Activated naive CD4-positive, alpha-beta T cell treated with anti-CD3 and anti-CD28 coated beads for 36 hours (primary cell): ENCODE results near the gene TRMT61A. TPM values are rescaled to one million over a fixed set of nuclear protein-coding genes. Genes with fewer than 3 reads are reported as not detected.

Source experiments
- CTCF ChIA-PET: fragments of 350-600 bp; sonication (Branson Sonifier 250); formaldehyde crosslinking; loops from one replicate; lab custom pipeline; 2021; ENCODE audit warnings: antibody characterized with exemption; lab: Charles Lee
- DNase-seq: peaks from one replicate; pipeline ENCODE4 v3.0.0-alpha.2; 2020
- H3K27ac Mint-ChIP-seq: one replicate; pipeline ENCODE4 v1.8.0; 2021; ENCODE audit warnings: mild to moderate bottlenecking, mixed read lengths
- H3K27me3 Mint-ChIP-seq: one replicate; pipeline ENCODE4 v1.8.0; 2021; ENCODE audit warnings: low read depth, mixed read lengths
- H3K36me3 Mint-ChIP-seq: one replicate; pipeline ENCODE4 v1.8.0; 2021; ENCODE audit warnings: low read depth, mixed read lengths
- H3K4me1 Mint-ChIP-seq: one replicate; pipeline ENCODE4 v1.8.0; 2021; ENCODE audit warnings: low read depth, mixed read lengths
- H3K4me3 Mint-ChIP-seq: one replicate; pipeline ENCODE4 v1.8.0; 2021; ENCODE audit warnings: mild to moderate bottlenecking, moderate library complexity, mixed read lengths
- H3K9me3 Mint-ChIP-seq: one replicate; pipeline ENCODE4 v1.8.0; 2021; ENCODE audit warnings: mixed read lengths
- intact Hi-C: fragments of 100-400 bp; cut with micrococcal nuclease; formaldehyde crosslinking; loops from one replicate; pipeline ENCODE4 v1.15.1; 2023
- total RNA-seq, 2 experiments: library from RNA; stranded (reverse); gene quantifications; one replicate each; pipeline ENCODE4 v1.2.3, GENCODE V29; 2021

TRMT61A gene
- total RNA-seq, 2 experiments from 2014 or later = 6.6 to 6.7 TPM

- DNase-seq = no peak
- Mint-ChIP-seq H3K27me3 (no peaks in the 10 kb centered on the region), H3K4me3 (no peak overlapping the region), H3K36me3 (peaks cover 25% of the 10 kb centered on the region), H3K27ac (no peak overlapping the region), H3K4me1 (peaks cover 63% of the 10 kb centered on the region), H3K9me3 (no peaks in the 10 kb centered on the region)
- intact Hi-C loops = loop anchor here (5.0 kb wide), 2 partner anchors 172 to 363 kb away; partner anchors contain the start of gene MARK3
- CTCF ChIA-PET = interaction anchor here (0.7 to 1.8 kb wide), 2 partner anchors 60 to 108 kb away, joined by 3 to 4 read pairs; no protein-coding TSS in a partner anchor
Measured at GRCh38 chr14:103559766-103560165, 30.8 kb downstream of the TRMT61A start.

DNA sequence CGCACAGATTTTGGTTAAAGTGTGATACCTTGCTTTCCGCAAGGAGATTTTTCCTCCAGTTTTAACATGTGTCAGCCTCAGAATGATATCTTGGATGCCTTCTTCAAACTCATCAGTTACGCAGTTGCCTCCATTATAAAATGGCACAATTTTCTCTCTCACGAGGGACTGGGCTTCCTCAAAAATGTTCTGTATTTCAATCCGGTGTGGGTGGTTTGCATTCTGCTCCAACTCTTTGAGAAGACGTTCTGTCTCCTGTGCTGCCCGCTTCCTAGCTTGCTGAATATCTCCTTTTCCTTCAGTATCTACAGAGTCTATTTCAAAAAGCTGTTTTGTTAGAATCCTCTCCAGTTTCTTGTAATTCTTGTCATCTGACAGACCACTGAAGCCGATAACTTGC, 31.7 kb downstream of the TRMT61A start:
- intact Hi-C loops = loop anchor here (5.0 kb wide), 2 partner anchors 173 to 362 kb away; partner anchors contain the start of gene MARK3
- no peak for DNase-seq
- H3K36me3 Mint-ChIP-seq = peaks cover 21% of the 10 kb centered on the region

DNA sequence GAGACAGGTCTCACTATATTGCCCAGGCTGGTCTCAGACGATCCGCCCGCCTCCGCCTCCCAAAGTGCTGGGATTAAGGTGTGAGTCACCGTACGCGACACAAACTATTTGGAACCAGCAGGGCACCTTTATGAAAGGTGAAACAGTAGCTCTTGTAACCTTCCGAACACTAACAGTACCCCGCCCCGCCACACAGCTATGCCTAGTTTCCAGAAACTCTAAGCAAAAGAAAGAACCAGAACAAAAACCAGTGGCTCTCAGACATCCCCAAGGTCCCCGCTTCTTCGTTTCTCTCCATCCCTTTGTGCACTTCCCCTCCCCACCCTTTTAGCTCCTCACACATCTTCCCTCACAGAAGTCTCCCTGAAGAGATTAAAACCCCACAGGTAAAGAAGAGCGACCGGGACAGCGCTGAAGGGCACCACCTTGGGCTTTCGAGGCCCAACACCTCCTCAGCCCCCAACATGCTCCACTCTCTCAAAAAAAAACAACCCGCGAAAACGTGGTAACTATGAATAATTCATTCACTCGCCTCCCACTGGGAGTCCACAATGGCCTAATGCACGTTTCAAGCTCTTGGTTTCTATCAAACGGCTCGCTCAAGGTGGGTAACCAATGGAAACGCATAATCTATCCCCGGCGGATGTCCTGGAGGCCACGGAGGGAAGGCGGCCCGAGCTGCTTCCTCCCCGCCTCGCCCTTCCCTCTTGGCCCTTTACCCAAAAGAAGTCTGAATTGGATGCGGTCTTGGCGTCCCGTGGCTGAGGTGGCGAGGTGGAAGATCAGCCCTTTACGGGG, 32.6 kb downstream of the TRMT61A start:
- DNase-seq = peak; percentile 59
- H3K27me3 Mint-ChIP-seq = no peaks in the 10 kb centered on the region
- peaks cover 71% of the 10 kb centered on the region for H3K4me1 Mint-ChIP-seq

More for the DNA sequence above, 31.7 kb downstream of the TRMT61A start:
- Mint-ChIP-seq H3K9me3 (no peaks in the 10 kb centered on the region), H3K4me1 (peaks cover 63% of the 10 kb centered on the region), H3K27ac (peak overlapping the region; percentile 91), H3K4me3 (peak overlapping the region; percentile 89), H3K27me3 (no peaks in the 10 kb centered on the region)
- CTCF ChIA-PET = interaction anchor here (0.9 to 1.4 kb wide), 2 partner anchors 36 to 42 kb away, joined by 3 to 8 read pairs; no protein-coding TSS in a partner anchor

DNA sequence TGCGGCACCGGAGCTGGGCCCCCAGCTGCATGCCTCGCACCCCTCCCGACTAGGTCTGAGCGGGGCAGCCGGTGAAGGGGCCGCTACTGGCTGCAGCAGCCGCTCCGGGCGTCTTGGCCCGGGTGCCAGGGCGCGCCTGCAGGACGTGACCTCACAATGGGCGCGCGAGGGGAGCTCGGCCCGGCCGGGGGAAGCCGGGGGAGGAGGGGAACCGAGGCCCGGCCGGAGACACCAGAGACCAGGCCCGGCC, 33.1 kb downstream of the TRMT61A start:
- intact Hi-C loops = loop anchor here (2.0 to 5.0 kb wide), 5 partner anchors 33 to 360 kb away; partner anchors contain the start of genes KLC1, MARK3, TRMT61A and XRCC3

More for the DNA sequence above, 32.6 kb downstream of the TRMT61A start:
- intact Hi-C loops = loop anchor here (2.0 to 5.0 kb wide), 5 partner anchors 33 to 361 kb away; partner anchors contain the start of genes KLC1, MARK3, TRMT61A and XRCC3
- H3K27ac Mint-ChIP-seq = peak overlapping the region; percentile 91
- CTCF ChIA-PET = interaction anchor here (0.9 to 1.6 kb wide), 3 partner anchors 10 to 43 kb away, joined by 3 to 8 read pairs (median 4); no protein-coding TSS in a partner anchor
- no peaks in the 10 kb centered on the region for H3K9me3 Mint-ChIP-seq
- peak overlapping the region; percentile 89 for H3K4me3 Mint-ChIP-seq
- H3K36me3 Mint-ChIP-seq = peaks cover 21% of the 10 kb centered on the region

GRCh38 chr14:103562429-103563225, 33.6 kb downstream of the TRMT61A start, which contains the start of the genes BAG5 and COA8:
Gene BAG5, minus strand, starts transcription at chr14:103562657. Its CDS starts 1,493 bp downstream, at chr14:103561164.
Gene COA8, plus strand, starts transcription at chr14:103562960. Its CDS starts 42 bp downstream, at chr14:103563002.
- peak within 1 kb of the TSS; percentile 89 for H3K4me3 Mint-ChIP-seq
- no peaks in the 10 kb centered on the region for H3K9me3 Mint-ChIP-seq
- peaks cover 21% of the 10 kb centered on the region for H3K36me3 Mint-ChIP-seq
- CTCF ChIA-PET = interaction anchor here (1.4 to 1.6 kb wide), 3 partner anchors 11 to 61 kb away, joined by 3 to 8 read pairs (median 4); no protein-coding TSS in a partner anchor
- peak within 1 kb of the TSS; percentile 91 for H3K27ac Mint-ChIP-seq
- intact Hi-C loops = loop anchor here (2.0 to 5.0 kb wide), 5 partner anchors 34 to 360 kb away; partner anchors contain the start of genes KLC1, MARK3, TRMT61A and XRCC3
- H3K4me1 Mint-ChIP-seq = peaks cover 65% of the 10 kb centered on the region
- DNase-seq = peak; percentile 90
- H3K27me3 Mint-ChIP-seq = no peaks in the 10 kb centered on the region

More for the DNA sequence above, 33.1 kb downstream of the TRMT61A start:
- peaks cover 21% of the 10 kb centered on the region for H3K36me3 Mint-ChIP-seq
- CTCF ChIA-PET = interaction anchor here (1.4 to 1.6 kb wide), 3 partner anchors 10 to 61 kb away, joined by 3 to 8 read pairs (median 4); no protein-coding TSS in a partner anchor
- no peak for DNase-seq
- H3K27ac Mint-ChIP-seq = peak overlapping the region; percentile 91
- H3K4me1 Mint-ChIP-seq = peaks cover 70% of the 10 kb centered on the region
- H3K4me3 Mint-ChIP-seq = peak overlapping the region; percentile 89
- no peaks in the 10 kb centered on the region for H3K27me3 Mint-ChIP-seq
- no peaks in the 10 kb centered on the region for H3K9me3 Mint-ChIP-seq

DNA sequence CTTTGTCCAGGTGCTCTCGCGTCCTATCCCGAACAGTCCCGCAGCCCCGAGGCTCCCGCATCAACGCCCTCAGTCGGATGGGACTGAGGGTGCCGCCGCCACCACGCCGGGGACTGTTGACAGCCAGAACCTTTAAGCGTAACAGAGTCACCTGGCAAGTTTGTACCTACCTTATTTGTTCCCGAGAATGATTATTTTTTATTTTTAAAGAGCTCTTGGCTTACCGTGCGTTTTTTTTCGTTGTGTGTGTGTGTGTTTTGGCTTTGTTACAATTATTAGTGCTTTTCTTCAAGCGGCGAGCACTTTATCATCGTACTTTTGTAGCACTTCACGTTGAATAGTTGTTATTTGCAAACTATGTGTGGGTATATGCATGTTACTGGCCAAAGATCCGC, 34.2 kb downstream of the TRMT61A start:
- Mint-ChIP-seq H3K9me3 (no peaks in the 10 kb centered on the region), H3K27ac (peak overlapping the region; percentile 54), H3K4me3 (peak overlapping the region; percentile 89), H3K36me3 (peaks cover 21% of the 10 kb centered on the region), H3K4me1 (peaks cover 66% of the 10 kb centered on the region), H3K27me3 (no peaks in the 10 kb centered on the region)
- CTCF ChIA-PET = interaction anchor here (1.4 kb wide), 1 partner anchor 62 kb away, joined by 3 read pairs; no protein-coding TSS in a partner anchor
- peak; percentile 33 for DNase-seq
- intact Hi-C loops = loop anchor here (2.0 to 5.0 kb wide), 5 partner anchors 34 to 359 kb away; partner anchors contain the start of genes KLC1, MARK3, TRMT61A and XRCC3

DNA sequence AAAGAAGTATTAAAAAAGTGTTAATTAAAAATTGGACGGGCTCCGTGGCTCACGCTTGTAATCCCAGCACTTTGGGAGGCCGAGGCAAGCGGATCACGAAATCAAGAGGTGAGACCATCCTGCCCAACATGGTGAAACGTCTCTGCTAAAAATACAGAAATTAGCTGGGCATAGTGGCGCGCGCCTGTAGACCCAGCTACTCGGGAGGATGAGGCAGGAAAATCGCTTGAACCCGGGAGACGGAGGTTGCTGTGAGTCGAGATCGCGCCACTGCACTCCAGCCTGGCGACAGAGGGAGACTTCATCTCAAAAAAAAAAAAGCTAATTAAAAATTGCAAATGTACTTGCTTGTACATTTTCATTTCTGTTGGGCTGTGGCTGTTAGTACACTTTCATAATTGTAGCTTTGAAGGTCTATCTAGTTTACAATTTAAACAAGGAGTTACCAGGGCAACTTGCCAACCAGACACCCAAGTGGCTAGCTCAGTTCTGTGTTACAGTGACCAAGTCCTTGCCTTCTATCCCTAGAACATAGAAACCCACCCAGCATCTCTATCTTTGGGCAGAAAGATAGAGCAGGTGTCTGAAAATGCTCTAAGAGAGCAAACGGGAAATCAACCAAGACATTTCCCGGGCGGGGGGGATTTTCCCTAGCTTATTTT, 35.0 kb downstream of the TRMT61A start:
- CTCF ChIA-PET = interaction anchor here (0.6 to 0.7 kb wide), 2 partner anchors 11 to 116 kb away, joined by 3 to 4 read pairs; no protein-coding TSS in a partner anchor
- no peaks in the 10 kb centered on the region for H3K27me3 Mint-ChIP-seq
- H3K9me3 Mint-ChIP-seq = no peaks in the 10 kb centered on the region
- no peak for DNase-seq
- no peak overlapping the region for H3K27ac Mint-ChIP-seq
- intact Hi-C loops = loop anchor here (2.0 to 5.0 kb wide), 5 partner anchors 35 to 358 kb away; partner anchors contain the start of genes KLC1, MARK3, TRMT61A and XRCC3
- peak overlapping the region; percentile 89 for H3K4me3 Mint-ChIP-seq
- H3K36me3 Mint-ChIP-seq = peaks cover 16% of the 10 kb centered on the region
- H3K4me1 Mint-ChIP-seq = peaks cover 59% of the 10 kb centered on the region

- CTCF ChIA-PET = interaction anchor here (0.6 kb wide), 2 partner anchors 78 to 277 kb away, joined by 3 to 6 read pairs; no protein-coding TSS in a partner anchor
- intact Hi-C loops = no loop called here
Measured at GRCh38 chr14:103568952-103569351, 40.0 kb downstream of the TRMT61A start.

GRCh38 chr14:103569408-103569807, 40.4 kb downstream of the TRMT61A start:
- intact Hi-C loops = no loop called here
- Mint-ChIP-seq H3K27me3 (no peaks in the 10 kb centered on the region), H3K4me1 (peaks cover 23% of the 10 kb centered on the region), H3K36me3 (peaks cover 5% of the 10 kb centered on the region), H3K9me3 (no peaks in the 10 kb centered on the region), H3K27ac (no peak overlapping the region), H3K4me3 (no peak overlapping the region)
- DNase-seq = no peak
- CTCF ChIA-PET = interaction anchor here (0.6 kb wide), 1 partner anchor 333 kb away, joined by 3 read pairs; no protein-coding TSS in a partner anchor

More at GRCh38 chr14:103568952-103569351, 40.0 kb downstream of the TRMT61A start:
- H3K27me3 Mint-ChIP-seq = no peaks in the 10 kb centered on the region
- no peaks in the 10 kb centered on the region for H3K9me3 Mint-ChIP-seq
- no peak overlapping the region for H3K27ac Mint-ChIP-seq
- DNase-seq = no peak
- no peak overlapping the region for H3K4me3 Mint-ChIP-seq
- H3K4me1 Mint-ChIP-seq = peaks cover 27% of the 10 kb centered on the region
- peaks cover 4% of the 10 kb centered on the region for H3K36me3 Mint-ChIP-seq

- Mint-ChIP-seq H3K36me3 (peaks cover 10% of the 10 kb centered on the region), H3K4me1 (peaks cover 1% of the 10 kb centered on the region), H3K4me3 (no peak overlapping the region), H3K27ac (no peak overlapping the region), H3K27me3 (no peaks in the 10 kb centered on the region), H3K9me3 (no peaks in the 10 kb centered on the region)
- intact Hi-C loops = loop anchor here (5.0 kb wide), 1 partner anchor 338 kb away; no protein-coding TSS in a partner anchor
- no peak for DNase-seq
- CTCF ChIA-PET = interaction anchor here (0.6 to 1.0 kb wide), 5 partner anchors 20 to 301 kb away, joined by 3 to 4 read pairs (median 3); no protein-coding TSS in a partner anchor
Measured at GRCh38 chr14:103574104-103574503, 45.1 kb downstream of the TRMT61A start.
